ENCODE results near the gene TUSC2.
A peak's percentile ranks its signal among the peaks of the same experiment; 100 is the strongest.
"Not testable (repeated sequence)": the region's sequence is repeated elsewhere in the genome, so short reads cannot be mapped to it uniquely, and the experiment has no call there.

Gene TUSC2

DNA sequence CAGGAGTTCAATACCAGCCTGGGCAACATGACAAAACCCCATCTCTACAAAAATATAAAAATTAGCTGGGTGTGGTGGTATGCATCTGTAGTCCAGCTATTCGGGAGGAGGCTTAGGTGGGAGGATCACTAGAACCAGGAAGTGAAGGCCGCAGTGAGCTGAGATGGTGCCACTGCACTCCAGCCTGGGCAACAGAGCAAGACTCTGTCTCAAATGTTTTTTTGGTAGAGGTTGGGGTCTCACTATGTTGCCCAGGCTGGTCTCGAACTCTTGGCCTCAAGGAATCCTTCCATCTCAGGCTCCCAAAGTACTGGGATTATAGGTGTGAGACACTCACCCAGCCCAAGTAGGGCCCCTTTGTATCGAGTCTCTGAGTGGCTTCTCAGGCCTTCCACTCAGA, 33.9 kb downstream of the TUSC2 start:
- DNase-seq (ENCODE audit: low read depth): no peak

- DNase-seq (ENCODE audit: low read depth): no peak
Observed at GRCh38 chr3:50293079-50293801, 34.8 kb downstream of the TUSC2 start.

GRCh38 chr3:50292159-50293078, 35.6 kb downstream of the TUSC2 start, which contains the start of gene IFRD2:
TSS of gene IFRD2 (minus strand) at chr3:50292429. CDS start at chr3:50292274, 155 bp downstream.
- peak; percentile 98 for DNase-seq (ENCODE audit: low read depth)

DNA sequence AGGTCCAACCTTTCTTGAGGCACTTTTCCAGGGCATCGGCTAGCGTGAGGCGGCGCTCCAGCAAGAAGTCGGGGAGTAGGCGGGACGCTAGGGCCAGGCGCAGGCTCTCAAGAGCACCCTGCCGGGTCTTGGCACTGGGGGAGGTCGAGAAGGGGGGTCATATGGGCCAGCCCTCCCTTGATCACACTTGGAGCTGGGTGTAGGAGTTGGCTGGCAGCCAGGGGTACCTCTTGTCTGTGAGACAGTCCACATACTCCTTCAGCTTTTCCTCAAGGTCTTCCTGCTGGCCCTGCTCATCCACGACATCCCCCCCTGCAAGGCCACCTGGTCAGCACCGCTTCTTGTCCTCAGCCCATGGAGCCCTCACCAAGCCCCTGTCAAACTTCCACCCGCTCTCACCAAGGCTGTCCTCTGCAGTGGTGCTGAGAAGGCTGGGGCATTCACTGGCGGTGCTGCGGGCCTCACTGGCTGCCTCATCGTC, 37.8 kb downstream of the TUSC2 start:
- DNase-seq (ENCODE audit: low read depth): no peak

DNA sequence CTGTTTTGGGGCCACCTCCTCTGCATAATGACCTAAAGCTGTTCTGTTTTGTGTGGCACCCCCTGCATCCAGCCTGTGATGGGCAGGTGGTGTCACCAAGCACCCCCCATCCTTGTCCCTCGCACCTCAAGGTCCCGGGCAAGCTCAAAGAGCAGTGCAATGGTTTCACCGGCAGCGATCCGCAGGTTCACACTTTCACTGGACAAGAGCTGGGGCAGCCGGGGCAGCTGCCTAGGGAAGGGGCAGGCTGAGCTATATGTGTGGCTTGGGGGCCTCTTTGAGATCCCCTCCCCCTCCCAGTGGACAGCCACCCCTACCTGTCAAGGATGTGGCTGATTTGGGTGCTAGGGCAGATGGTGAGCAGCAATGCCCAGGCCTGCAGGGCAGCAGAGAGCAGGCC, 38.9 kb downstream of the TUSC2 start:
- DNase-seq (ENCODE audit: low read depth): no peak

GRCh38 chr3:50288387-50289007, 39.5 kb downstream of the TUSC2 start:
- DNase-seq (ENCODE audit: low read depth): no peak

DNA sequence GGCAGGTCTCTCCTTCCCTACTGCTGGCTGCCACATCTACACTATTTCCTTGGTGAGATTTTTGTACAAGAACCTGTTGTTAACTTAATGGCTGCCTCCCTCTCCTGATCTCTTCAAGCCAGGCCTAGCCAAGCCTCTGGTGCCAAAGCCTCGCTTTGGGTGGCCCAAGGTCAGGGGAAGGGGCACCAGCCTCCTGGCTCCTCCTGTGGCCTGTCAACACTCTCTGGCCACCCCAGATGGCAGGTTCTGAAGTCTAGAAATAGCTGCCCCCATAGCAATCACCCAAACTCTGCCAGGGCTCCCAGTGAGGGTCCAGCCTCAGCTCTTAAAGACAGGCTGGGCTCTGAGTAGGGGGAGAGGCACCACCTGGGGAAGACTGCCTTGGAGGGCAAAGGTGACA, 40.8 kb downstream of the TUSC2 start:
- no peak for DNase-seq (ENCODE audit: low read depth)

GRCh38 chr3:50286322-50287227, 41.4 kb downstream of the TUSC2 start:
- no peak for DNase-seq (ENCODE audit: low read depth)

DNA sequence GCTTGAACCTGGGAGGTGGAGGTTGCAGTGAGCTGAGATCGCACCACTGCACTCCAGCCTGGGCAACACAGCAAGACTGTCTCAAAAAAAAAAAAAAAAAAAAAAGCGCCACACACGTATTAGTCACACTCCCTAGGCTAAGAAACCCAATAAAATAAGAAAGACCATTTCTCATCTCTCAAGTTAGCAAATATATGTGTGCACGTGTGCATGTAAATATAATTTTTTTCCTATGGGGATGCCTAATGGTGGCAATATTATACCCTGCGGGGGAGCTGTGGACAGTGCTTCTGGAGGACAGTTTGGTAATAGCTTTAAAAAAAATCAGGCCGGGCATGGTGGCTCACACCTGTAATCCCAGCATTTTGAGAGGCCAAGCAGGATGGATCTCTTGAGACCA, 43.9 kb downstream of the TUSC2 start:
- DNase-seq (ENCODE audit: low read depth): not testable (repeated sequence)

DNA sequence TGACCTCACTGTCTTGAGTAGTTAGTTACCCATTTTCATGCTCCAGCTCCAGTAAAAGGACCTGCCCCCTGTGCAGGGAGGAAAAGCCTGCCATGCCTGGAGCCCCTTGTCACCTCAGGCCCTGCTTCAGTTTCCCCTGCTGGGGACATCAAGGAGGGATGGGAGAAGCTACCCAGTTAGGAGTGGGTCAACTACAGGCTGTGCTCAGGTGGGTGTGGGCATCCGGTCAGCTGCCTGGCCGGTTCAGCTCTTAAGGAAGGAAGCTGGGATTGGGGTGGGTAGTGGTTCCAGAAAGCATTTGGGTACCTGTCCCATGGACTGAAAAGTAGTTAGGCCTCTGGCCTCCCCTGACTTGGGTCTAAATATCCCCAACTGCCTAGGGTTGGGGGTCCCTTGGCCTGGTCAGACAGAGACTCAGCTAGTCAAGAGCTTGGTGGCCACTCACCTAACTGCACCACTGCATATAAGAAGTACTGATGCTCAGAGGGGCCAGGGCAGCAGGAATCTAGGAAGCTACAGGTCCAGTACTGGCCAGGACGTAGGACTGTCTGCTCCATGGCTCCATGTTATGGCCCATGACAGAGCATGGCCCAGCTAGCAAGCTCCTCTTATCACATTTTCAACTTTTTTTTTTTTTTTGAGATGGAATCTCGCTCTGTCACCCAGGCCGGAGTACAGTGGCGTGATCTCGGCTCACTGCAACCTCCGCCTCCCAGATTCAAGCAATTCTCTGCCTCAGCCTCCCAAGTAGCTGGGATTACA, 48.6 kb downstream of the TUSC2 start:
- no peak for DNase-seq (ENCODE audit: low read depth)

- no peak for DNase-seq (ENCODE audit: low read depth)
Observed at GRCh38 chr3:50278880-50279224, 49.2 kb downstream of the TUSC2 start, which contains the start of gene LSMEM2. TSS of gene LSMEM2 (plus strand) at chr3:50279087. CDS start at chr3:50279114, 27 bp downstream.

DNA sequence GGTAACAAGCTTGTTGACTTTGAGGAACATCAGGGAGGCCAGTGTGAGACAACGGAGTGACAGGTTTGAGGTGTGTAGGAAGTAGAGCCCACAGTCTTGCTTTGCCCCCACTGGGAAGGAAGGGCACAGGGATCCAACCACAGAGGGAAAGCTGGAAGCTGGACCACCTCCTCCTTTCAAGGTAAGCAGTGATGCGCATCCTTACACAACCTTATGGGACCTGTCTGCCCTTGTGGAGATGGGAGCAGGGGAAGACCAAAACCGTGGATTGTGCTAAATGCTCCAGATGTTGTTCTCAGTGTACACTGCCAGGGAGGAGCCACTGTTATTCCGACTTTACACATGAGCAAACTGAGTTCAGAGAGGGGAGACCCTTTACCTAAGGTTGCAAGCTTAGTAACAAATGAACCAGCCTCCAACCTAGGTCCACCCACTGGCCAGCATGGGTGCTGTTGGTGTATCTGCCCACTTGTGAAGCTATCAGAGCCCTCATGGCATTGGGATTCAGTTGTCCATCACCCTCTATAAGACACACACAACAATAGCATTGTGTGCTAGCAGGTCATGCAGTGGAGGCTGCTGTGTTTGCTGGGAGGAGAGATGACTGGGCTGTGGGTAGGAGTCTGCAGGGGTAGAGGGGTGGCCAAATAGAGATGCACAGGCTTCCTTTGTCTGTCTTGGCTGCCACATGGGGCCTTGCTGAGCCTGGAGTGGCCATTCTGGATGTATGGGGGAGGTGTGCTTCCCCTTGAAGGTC, 49.7 kb downstream of the TUSC2 start:
- DNase-seq (ENCODE audit: low read depth): no peak

GRCh38 chr3:50276762-50277101, 51.3 kb downstream of the TUSC2 start:
- no peak for DNase-seq (ENCODE audit: low read depth)

DNA sequence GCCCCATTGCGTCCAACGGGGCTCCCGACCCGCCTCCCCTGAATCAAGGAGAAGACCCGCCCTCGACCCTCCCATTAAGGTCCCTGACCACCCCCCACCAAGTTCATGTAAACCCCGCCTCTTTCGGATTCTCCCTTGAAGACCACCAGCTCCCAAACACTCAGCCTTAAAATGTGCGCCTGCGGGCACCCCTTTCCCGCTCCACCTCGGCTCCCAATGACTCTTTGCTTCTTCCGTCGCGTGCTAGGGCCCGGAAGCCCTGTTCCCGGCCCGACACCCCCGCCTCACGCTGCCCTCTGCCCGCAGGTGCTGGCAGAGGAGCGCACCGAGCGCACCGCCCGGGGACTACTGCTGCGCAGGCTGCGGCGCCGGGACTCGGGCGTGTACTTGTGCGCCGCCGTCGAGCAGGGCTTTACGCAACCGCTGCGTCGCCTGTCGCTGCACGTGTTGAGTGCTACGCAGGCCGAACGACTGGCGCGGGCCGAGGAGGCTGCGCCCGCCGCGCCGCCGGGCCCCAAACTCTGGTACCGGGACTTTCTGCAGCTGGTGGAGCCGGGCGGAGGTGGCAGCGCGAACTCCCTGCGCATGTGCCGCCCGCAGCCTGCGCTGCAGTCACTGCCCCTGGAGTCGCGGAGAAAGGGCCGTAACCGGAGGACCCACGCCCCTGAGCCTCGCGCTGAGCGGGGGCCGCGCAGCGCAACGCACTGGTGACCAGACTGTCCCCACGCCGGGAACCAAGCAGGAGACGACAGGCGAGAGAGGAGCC, 51.8 kb downstream of the TUSC2 start:
- no peak for DNase-seq (ENCODE audit: low read depth)

GRCh38 chr3:50275141-50275995, 52.7 kb downstream of the TUSC2 start:
- DNase-seq (ENCODE audit: low read depth): no peak
